ENCODE measurements around the gene MORF4L1.
"Not testable (repeated sequence)": the region's sequence is repeated elsewhere in the genome, so short reads cannot be mapped to it uniquely, and the experiment has no call there.

MORF4L1 gene

DNA sequence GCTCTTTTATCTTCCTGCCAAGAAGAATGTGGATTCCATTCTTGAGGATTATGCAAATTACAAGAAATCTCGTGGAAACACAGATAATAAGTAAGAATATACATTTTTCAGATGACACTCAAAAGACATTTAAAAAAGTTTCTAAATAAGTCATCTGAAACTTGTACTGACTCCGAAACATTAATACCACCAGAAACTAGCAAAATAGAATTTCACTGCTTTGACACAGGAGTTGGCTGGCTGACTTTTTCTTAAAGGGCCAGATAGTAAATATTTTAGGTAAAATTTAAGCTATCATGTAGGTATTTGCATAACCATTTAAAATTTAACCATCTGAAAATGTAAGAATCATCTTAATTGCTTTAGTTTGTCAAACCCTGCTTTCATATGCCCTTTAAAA is 20.8 kb downstream of the MORF4L1 start:
- FAIRE-seq, result no peak
- no peak for DNase-seq (ENCODE audit: insufficient read length, low spot score)

DNA sequence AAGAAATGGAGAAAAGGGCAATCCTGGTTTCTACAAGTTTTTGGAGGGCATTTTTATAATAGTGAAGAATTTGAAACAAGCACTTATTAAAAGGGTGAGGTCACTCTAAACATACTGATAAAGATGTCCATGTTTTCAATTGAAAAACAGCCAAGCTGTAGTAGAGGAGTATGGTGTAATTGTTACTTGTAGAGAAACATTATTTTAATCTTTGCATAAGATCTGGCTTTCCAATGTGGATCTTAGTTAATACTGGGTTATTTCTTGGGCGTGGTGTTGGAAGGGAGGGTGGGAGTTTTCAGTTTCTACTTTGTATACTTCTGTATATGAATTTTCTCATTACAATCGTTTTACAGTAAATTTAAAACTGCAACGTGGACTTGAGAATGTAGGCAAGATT is 22.8 kb downstream of the MORF4L1 start:
- DNase-seq (ENCODE audit: insufficient read length, low spot score) (no peak), FAIRE-seq (no peak)

DNA sequence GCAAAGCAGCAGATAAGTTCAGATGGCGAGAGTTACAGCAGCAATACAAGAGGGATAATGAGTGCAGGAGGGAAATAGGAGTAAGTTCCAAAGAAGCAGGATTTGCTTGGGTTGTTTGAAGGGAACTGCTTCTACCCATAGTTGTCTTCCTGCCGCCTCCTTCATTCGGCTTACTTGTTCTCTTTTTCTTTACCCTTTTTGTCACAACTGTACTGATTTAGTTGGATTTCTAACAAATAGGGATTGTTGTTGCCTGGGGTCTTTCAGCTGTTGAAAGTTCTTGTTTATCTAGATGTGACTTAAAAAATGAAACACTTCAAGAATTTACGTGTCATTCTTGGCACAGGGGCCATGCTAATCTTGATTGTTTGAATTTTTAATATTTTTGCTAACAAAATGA is 25.9 kb downstream of the MORF4L1 start:
- FAIRE-seq (no peak), DNase-seq (ENCODE audit: insufficient read length, low spot score) (no peak)

DNA sequence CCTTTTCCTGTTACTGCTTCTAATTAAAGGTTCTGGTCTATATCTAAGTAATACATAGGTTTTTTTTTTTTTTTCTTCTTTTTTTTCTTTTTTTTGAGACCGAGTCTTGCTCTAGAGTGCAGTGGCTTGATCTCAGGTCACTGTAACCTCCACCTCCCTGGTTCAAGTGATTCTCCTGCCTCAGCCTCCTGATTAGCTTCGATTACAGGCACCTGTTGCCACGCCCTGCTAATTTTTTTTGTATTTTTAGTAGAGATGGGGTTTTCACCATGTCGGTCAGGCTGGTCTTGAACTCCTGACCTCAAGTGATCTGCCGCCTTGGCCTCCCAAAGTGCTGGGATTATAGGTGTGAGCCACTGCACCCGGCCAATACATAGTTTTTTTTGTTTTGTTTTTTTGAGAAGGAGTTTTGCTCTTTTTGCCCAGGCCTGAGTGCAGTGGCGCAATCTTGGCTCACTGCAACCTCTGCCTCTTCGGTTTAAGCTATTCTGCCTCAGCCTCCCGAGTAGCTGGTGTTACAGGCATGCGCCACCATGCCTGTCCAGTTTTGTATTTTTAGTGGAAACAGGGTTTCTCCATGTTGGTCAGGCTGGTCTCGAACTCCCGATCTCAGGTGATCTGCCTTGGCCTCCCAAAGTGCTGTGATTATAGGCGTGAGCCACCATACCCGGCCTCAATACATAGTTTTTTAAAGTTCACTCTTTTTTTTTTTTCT is 28.3 kb downstream of the MORF4L1 start:
- FAIRE-seq; DNase-seq (ENCODE audit: insufficient read length, low spot score): not testable (repeated sequence)

DNA sequence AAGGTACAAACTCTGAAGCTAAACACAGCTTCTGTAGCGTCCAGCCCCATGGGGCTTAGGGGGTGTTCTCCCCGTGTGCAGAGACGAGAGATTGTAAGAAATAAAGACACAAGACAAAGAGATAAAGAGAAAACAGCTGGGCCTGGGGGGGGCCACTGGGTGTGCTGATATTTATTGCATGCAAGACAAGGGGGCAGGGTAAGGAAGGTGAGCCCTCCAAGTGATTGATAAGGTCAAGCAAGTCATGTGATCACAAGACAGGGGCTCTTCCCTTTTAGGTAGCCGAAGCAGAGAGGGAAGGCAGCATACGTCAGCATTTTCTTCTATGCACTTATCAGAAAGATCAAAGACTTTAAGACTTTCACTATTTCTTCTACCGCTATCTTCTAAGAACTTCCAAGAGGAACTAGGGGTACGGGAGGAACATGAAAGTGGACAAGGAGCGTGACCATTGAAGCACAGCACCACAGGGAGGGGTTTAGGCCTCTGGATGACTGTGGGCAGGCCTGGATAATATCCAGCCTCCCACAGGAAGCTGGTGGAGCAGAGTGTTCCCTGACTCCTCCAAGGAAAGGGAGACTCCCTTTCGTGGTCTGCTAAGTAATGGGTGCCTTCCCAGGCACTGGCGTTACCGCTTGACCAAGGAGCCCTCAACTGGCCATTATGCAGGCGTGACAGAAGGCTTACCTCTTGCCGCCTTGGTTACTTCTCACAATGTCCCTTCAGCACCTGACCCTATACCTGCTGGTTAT is 29.8 kb downstream of the MORF4L1 start:
- DNase-seq (ENCODE audit: insufficient read length, low spot score); FAIRE-seq: not testable (repeated sequence)

DNA sequence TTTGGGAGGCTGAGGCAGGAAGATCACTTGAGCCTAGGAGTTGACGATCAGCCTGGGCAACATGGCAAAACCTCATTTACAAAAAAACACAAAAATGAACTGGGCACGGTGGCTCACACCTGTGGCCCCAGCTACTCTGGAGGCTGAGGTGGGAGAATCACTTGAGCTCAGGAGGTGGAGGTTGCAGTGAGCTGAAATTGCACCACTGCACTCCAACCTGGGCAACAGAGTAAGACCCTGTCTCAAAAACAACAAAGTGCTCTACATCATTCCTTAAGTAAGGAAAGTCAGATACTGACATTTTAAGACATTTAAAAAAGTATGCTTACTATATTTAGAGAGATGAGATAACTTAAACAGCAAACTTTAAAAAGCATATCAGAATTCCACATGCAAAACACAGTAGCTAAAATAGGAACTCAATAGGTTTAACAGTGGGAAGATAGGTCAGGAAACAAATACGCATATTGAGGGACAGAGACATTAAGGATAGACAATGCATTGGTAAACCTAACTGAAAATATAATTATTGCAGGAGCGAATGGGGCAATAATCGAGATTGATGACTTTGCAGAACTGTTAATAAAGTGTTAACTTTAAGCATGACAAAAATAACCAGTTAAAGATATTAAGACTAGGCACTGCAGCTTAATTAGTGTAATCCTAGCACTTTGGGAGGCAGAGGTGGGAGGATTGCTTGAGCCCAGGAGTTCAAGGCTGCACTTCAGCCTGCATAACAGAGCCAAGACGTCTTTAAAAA is 32.1 kb downstream of the MORF4L1 start:
- FAIRE-seq (no peak), DNase-seq (ENCODE audit: insufficient read length, low spot score) (no peak)

DNA sequence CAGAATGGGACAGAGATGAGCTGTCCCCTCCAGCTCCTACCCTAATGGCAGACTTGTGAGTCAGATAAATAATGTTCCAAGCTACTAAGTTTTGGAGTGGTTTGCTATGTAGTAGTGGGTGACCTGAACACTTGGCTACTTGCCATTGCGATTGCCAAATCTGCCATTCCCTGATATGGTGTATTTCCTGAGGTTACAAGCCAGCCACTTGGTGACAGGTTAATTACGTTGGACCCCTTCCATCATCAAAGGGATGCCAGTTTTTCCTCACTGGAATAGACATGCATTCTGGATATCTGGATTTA is 33.6 kb downstream of the MORF4L1 start:
- FAIRE-seq (no peak), DNase-seq (ENCODE audit: insufficient read length, low spot score) (no peak)

DNA sequence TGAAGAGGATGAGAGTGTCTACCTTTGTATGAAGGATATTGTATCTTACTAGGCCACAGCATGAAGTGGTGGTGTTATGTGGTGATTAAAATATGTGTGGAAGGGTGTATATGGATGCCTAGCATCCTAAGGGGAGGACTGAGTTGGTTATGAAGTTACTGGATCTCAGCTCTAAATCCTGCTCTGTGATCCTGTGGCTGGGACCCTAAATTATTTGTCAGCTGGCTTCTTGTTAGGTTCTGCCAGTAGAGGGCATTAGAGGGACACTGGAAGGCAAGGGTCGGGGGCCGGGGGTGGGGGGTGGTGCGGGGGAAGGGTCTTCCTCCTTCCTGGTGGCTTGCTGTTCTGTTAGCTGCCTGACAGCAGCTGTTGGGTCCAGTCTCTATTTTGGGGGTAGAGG is 34.9 kb downstream of the MORF4L1 start:
- no peak for FAIRE-seq
- DNase-seq (ENCODE audit: insufficient read length, low spot score), result no peak

DNA sequence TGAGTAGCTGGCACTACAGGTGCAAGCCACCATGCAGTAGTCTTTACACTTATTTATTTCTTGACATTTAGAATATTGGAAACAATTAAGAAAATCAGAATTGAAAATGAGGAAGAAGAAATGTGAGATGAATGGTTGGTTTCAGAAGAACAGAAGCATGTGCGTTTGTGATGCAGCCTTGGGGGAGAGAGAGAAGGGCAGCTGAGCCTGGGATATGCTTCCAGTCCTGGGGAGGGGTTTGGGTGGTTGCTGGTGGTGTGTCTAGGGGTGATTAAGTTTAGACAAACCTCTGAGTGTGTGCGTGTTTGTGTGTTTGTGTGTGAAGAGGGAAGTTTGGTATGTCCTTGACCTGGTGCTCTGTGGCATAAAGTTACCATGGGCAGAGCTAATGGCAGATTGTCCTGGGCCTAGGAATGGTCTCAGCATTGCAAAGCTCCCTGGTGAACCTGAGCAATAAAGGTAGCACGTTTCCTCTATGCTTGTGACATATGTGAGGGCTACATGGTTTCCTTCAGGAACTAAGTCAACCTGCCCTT is 36.5 kb downstream of the MORF4L1 start:
- DNase-seq (ENCODE audit: insufficient read length, low spot score), result no peak
- FAIRE-seq, result no peak

DNA sequence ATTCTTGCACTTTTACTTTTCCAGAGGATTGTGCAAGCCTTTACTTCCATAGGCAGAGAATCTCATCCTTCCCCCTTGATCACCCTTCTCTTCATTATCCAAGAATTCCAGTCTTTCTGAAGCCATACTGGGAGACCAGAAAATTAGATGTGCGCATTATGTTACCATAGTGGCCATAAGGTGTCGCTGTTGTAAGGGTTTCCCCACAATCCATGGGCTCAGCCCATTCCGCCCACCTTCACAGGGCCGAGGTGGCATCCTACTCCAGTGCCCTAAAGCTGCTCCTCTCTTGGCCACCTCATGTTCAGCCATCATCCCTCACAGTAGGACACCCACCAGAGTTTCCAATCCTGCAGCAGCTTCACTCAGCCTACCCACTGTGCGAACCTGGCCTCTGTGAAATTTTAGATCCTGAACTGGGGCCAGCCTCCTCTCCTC is 37.1 kb downstream of the MORF4L1 start:
- FAIRE-seq (no peak), DNase-seq (ENCODE audit: insufficient read length, low spot score) (peak; percentile 61)

DNA sequence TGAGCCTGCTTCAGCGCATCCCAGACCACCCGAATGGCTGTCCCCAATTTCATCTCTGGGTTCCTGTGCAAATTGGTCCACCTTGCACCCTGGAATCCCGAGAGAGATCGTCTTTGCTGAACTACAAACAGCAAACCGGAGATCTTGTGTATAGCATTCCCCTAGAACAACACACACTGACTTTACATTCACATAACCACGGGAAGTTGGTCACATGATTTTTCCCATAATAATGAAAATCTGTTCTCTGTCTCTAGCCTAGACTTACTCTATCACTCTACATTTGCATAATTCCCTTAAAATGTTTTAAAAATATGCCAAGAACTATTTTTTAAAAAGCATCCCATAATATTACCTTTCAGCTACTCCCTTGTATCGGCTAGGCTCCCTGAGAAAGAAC is 37.6 kb downstream of the MORF4L1 start:
- FAIRE-seq (no peak), DNase-seq (ENCODE audit: insufficient read length, low spot score) (no peak)

DNA sequence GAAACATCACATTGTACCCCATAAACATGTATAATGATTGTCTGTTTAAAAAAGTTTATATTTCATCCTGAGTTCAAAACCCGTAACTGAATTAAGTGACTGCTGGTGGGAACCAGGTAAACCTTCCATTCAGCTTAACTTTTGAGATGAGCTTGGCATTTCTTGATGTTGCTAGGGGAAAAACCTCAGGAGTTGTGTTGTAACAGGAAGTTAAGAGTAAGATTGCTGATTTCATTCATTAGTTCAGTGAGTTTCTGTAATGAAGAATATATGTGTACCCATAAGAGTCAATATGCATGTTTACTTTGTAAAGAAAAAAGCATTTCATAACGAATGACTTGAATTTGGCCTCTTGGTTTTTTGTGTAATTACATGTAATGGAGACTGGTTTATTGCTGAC is 39.6 kb downstream of the MORF4L1 start:
- no peak for FAIRE-seq
- DNase-seq (ENCODE audit: insufficient read length, low spot score), result no peak

DNA sequence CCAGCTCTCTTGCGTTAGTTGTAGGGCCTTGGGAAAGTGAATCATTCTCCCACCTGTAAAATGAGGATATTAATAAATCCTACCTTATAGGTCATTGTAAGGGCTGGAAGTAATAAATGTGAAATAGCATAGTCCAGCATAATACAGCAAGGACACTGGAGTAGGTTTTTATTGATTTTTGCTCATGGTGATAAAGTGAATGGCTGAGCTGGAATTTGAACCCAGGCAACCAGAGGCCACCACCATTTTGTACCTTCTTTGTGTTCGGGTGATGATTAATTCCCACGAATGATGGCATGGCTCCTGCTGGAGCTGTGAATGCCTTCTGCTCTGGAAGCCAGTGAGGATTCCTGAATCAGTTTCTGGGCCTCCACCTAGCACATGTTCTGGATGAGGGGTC is 40.3 kb downstream of the MORF4L1 start:
- DNase-seq (ENCODE audit: insufficient read length, low spot score), result no peak
- FAIRE-seq, result no peak

DNA sequence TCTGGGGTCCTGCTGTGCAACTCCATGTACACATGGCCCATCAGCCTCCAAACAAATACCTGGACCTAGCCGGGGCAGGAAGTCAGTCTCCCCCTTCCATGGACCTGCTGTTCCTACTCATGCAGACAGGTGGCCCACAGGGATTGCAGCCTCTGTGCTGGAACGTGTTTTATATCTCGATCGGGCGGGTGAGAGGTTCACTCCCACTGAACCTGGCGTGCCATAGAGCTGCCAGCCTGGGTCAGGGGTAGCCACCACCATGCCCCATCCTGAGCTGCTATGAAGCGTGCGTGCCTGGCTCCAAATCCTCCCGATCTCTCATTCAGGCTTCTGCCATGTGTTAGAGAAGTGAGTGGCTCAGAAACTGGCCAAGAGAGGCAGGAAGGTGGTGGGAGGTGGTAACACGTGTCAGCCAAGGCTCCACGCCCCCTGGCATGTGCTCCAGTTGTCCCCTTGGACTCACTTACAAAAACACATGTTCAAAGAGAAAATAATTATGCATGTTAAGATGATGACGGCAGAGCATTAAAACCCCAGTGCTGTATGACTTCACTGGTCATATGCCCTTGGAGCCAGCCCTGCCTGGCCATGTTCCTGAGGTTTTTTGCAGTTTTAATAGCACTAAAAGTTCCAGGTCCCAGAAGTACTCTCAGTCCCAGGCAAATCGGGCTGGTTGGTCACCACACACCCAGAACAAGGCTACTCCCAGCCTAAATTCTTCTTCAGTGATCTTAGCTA is 41.5 kb downstream of the MORF4L1 start:
- no peak for FAIRE-seq
- no peak for DNase-seq (ENCODE audit: insufficient read length, low spot score)

DNA sequence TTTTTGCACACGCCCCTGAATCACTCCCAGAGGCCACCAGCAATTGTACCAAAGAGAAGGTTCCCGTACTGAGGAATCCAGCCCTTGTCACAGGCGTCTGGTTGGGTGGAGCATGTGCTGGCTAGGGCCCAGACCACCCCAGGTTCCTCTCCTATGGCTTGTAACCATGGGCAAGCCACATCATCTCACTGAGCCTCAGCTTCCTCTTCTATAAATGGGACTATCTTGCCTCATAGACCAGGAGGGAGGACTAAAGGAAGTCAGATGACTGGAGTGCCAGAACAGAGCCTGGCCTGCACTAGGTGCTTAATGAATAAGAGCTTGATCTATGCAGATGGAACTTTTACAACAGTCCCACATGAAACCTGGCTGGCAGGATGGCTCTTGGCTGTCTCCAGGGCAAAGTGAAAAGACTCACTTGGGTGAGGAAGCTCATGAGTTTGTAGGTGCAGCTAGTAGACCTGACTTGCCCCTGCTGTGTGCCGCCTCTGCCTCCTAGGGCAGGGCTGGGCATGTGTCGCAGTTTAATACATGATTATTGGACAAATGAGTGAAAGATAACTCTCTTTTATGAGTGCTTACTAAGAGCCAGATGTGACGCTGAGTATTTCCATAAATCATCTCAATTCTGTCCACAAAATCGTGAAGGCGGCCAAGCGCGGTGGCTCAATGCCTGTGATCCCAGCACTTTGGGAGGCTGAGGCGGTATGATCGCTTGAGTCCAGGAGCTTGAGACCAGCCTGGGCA is 42.8 kb downstream of the MORF4L1 start:
- DNase-seq (ENCODE audit: insufficient read length, low spot score) (no peak), FAIRE-seq (no peak)

DNA sequence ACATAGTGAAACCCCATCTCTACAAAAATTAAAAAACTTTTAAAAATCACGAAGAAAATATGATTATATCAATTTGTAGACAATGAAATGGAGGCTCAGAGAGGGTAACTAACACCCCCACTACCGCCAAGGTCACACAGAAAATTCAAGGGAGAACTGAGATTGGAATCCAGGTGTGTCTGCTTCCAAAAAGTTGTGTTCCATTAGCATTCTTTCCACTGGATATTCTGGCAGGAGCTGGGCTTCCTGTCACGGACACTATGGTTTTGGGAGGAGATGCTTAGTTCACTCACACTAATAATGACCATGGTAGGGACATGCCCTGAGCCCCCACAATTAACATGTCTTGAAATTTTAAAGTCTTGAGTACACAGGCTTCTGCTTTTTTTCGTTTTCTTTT is 43.4 kb downstream of the MORF4L1 start:
- no peak for FAIRE-seq
- DNase-seq (ENCODE audit: insufficient read length, low spot score), result no peak

DNA sequence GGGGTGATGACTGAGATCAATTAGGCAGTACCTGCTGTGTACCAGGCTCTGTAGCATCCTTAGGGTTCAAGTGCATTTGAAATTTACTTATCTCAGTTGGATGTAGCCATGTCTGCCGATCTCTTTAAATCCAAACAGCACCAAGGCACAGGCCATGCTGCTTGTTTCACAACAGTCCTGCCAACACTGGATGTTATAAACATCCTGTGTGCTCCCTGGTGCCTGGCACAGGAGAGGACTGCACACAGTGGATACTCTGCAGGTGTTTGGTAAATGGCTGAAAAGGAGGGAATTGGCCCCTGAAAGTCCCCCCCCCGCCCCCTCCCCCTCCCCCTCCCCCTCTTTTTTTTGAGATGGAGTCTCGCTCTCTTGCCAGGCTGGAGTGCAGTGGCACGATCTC is 45.2 kb downstream of the MORF4L1 start:
- no peak for FAIRE-seq
- no peak for DNase-seq (ENCODE audit: insufficient read length, low spot score)

DNA sequence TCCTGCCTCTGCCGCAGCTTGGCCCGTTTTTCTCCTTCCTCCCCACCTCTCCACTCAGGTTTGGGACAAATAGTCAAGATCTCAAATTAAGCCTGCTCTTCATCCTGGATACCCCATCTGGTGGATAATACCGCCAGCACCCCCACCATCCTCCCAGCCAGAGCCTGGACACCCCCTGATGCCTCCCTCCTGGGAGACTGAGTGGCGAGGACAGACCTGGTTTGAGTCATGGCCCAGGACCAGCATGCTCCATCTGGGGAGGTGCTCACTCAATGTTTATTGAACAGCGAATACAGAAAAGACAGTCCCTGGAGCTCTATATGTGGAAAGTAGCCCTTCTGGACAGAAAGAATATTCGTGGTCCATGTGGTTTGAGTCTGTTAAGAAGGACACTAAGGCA is 48.8 kb downstream of the MORF4L1 start:
- FAIRE-seq, result no peak
- no peak for DNase-seq (ENCODE audit: insufficient read length, low spot score)

DNA sequence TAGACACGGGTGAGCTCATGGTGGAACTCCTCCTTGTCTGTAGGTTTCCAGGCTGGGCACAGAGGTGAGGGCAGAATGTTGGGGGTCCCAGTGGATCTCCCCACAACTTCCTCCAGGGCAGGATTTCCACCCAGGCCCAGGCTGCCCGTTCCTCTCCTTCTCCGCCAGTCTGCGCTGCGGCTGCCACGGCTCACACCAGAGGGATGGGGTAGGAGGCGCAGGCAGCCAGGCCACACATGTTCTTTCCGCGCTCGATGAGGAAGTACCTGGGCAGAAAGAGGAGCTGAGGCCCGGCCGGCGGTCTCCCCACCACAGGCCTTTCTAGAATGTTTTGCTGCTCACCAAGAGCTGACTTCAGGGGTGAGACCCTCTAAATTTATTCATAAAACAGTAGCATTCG is 49.2 kb downstream of the MORF4L1 start:
- no peak for FAIRE-seq
- no peak for DNase-seq (ENCODE audit: insufficient read length, low spot score)

DNA sequence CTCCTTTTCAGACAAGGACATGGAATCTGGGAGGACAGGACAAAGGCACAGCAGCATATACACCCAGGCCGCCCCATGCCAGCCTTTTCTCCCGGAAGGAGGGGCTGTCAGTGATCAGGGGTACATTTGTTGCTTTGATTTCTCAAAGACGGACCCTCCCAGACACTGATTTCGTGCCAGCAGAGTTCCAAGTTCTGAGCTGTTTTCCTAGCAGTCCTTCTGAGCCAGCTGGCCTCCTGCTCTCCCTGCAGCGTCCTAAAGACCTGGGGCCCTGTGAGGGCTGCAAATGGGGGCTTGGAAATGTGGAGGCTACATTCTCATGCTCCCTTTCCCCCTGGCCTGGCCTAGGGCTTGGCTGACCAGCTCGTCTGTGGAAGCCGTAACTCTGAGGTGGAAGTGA is 49.8 kb downstream of the MORF4L1 start:
- FAIRE-seq (no peak), DNase-seq (ENCODE audit: insufficient read length, low spot score) (no peak)

Measured in HTR-8/SVneo (cell line).